Ramos (cell line): Measurements from ENCODE around the gene FIBIN.
"Not testable (repeated sequence)": the region's sequence is repeated elsewhere in the genome, so short reads cannot be mapped to it uniquely, and the experiment has no call there.

ENCODE experiments used
- in situ Hi-C: fragments of 300-500 bp; cut with MboI; formaldehyde crosslinking; loops from one replicate; pipeline ENCODE4 v1.14.3; 2022; ENCODE audit warnings: low sequenced_read_pairs; ENCODE audit not compliant: unreplicated experiment

Gene FIBIN

GRCh38 chr11:26993965-26994457 is at the start of gene FIBIN:
Gene FIBIN (plus strand): TSS chr11:26994112. CDS start chr11:26994527, 415 bp downstream.
- in situ Hi-C loops: no loop called here

DNA sequence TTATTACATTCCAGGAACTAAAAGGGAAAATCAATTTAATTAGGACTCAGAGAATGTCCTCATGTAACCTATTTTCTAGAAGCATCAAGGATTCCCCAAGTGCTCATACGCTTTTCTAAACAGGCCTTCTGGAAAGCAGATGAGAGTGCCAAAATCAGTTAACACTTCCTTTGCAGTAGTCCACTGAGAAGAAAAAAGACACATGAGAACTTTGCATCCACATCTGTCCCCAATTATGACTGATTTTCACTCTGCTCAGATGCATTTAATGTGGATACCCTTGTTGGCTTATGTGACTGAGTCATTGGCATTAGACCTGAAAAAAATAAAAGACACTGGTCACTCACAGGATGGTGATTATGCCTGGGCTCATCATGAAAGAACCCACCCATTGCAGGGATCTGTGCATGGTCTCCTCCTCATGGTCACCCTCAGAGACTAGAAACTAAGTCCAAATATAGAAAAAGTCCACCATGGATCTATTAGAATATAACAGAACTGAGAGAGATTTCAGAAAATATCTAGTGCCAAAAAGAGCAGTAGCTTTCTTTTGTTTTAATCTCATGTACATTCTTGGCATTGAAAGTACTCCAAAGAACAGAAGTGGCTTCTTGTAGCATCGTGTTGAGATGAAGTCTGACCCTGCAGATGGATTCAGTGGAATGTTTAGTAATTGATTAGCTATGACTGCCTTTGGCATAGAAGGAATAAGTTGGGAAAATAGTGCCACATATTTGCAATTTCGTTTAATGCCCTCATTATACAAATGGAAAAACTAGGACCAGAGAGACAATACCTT is 48.8 kb upstream of the FIBIN start:
- in situ Hi-C loops: no loop called here

DNA sequence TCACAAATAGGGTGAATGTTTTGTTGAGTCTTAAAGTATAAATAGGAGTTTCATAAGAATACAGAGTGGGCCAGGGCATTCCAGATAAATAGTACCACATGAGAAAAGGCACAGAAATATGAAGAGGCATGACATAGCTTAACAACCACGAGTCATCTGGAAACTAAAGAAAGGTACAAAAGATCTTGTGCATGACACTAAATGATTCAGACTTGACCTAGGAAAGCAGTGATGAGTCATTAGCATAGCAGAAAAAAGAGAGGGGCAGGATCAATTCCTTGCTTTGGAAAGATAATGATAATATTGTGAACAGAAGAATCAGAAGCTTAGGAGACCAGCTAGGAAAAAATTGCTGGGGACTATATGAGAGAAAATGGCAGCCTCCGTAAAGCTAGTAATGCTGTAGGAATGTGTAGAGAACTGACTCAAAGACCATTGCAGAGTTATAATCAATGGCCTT is 47.6 kb upstream of the FIBIN start:
- in situ Hi-C loops: no loop called here

DNA sequence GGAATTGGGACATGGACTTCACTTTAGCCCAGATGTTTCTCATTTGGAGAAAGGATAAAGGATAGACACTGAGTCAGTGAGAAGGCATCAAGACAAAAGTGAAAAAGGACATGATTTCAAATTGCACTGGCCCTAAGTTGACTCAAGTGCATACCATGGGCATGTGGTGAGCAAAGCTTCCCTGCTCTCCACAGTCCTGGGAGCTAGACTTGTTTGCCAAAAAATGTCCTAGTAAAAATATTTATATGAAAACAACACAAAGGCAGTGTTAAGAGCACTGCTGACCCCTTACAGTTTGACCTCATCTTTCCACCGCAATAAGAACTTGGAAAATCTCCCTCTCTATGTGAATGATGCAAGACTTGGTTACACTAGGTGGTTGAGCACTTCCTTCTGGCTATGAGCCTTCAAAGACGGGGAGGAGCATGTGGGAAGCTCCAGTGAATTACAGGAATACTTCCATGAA is 46.5 kb upstream of the FIBIN start:
- in situ Hi-C loops: no loop called here

GRCh38 chr11:26947904-26948639 is 45.8 kb upstream of the FIBIN start:
- in situ Hi-C loops: no loop called here

GRCh38 chr11:26948881-26949280 is 45.0 kb upstream of the FIBIN start:
- in situ Hi-C loops: no loop called here

- in situ Hi-C loops: no loop called here
Observed at GRCh38 chr11:26949846-26950245, 44.1 kb upstream of the FIBIN start.

DNA sequence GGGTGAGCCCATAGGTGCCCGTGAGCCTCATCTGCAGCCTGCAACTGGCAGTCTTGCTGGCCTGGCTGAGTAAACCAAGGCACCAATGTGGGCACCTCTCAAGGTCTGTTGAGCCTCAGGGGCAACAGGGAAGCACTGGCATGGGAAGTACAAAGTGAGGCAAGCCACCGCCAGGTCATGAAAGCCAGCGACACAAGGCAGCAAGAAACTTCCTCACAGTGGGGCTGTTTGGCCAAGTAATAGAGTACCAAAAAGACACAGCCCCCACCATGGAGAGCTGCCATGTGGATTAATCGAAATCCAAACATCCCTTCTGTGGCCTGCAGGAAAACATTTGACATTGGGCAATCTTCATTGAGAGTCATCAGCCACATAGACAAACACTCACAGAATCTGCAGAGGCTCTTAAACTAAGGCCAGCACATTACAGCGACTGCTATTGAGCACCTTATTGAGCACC is 43.6 kb upstream of the FIBIN start:
- in situ Hi-C loops: no loop called here

DNA sequence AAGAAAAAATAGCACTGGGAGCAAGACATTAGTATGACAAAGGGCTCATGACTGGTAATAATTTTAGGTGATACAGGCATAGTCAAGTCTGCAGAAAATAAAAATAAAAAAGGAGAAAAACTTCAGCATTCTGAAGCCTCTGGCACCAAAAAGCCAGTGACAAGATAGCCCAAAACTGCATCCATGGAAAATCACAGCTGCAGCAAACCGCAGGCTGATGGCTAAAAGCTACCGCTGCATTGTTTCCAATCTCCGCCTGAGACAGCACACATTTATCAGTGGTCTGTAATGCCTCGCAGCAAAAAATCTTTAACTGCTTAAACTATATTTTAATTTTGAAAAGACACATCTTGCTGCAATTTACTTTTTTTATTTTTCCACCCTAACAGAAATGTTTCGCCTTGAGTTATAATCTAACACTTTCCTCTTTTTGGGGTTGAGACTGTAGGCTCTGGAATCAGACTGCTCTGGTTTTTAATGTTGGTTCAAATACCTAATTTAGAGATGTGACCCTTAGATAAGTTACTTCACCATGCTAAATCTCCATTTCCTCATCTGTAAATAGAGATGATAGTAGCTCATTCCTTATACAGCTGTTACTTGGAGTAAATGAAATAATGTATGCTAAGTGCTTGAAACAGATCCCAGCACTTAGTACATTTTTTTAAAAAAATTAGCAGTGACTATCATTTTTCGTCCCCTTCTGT is 42.0 kb upstream of the FIBIN start:
- in situ Hi-C loops: no loop called here

DNA sequence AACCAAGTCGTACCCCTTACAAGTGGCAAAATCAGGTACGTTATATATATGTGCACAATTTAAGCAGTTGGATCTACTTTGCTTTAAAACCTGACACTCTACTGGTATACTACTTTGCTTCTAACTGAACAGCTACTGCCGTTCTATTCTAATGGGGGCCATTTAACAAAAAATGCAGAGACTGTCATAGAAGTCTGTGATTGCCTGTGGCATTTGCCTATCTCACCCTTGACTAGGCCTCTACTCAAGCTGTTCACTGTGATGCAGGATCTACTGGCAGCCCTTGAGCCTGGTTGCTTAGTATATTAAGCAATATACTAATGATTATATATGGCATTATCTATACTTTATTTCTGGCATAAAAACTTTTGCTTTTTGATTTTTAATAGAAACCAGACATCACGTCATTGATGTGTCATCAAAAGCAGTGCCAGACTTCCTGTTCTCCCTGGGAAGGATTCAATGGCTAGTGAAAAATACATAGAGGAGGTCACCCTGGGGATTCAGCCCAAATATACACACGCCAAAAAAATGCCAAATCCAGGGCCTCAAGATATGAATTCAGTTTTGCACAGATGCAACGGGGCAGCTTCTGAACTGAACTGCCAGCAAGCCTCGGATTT is 40.0 kb upstream of the FIBIN start:
- in situ Hi-C loops: no loop called here

DNA sequence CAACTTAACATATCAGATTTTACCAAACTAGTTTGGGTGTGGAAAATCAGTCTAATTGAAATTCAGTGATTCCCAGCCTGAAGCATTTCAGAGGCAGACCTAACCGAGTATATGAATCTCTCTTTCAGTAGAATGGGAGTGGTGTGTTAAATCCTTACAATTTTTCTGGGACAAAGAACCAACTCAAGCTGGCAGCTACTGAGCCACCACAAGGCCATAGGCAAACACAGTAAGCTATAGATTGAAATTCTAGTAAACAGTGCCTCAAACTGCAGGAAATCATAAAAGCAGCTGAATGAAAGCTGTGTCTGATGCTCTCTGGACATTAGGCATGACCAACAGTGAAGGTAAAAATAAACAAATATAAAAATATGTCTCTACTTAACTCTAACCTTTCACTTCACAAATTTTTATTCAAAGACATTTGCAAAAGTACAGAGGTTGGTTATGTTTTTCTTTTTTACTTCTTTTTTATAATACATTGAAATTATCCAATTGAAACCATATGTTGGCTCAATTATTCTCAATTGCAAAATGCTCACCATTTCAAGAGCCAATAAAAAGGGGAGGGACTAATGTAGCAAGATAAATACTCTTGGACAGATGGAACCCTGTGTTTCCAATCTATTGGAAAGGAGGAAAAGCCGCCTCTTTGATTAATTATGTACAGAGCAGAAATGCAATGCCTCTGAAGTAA is 35.8 kb upstream of the FIBIN start:
- in situ Hi-C loops: no loop called here

GRCh38 chr11:26958702-26959049 is 35.2 kb upstream of the FIBIN start:
- in situ Hi-C loops: no loop called here

GRCh38 chr11:26960281-26960680 is 33.6 kb upstream of the FIBIN start:
- in situ Hi-C loops: no loop called here

DNA sequence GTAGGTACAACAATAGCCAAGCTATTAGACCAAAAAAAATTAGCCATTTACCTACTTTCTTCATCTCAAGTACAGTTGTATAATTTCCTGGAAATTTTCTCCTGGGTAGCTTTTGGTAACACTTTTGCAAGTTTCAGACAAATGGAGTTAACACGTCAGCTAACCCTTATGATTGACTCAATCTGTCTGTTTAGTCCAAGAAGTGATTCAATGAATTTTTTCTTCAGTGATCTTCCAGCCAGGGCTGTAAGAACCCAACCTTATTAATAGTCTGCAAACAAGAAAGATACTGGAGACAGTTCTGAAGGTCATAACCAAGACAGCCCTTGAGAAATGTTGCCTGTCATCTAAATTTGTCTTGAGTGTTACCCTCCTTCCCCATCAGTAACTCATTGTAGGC is 30.1 kb upstream of the FIBIN start:
- in situ Hi-C loops: no loop called here

DNA sequence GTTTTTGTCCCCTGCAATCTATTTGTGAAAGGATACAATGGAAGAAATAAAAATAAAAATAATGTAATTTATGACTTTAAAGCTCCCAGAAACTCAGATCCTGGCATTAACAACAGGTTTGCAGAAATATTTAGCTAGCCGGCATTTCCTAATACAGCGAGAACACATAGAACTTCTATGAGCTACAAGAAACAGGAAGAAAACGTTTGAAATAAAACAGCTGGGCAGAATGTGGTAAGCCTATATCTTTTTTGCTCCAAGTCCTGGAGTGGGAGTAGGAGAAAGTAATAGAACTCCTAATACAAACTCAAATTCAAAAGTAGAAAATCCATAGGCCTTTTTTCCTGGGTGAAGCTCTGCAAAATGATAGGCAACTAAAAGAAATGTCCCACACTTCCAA is 29.6 kb upstream of the FIBIN start:
- in situ Hi-C loops: no loop called here

DNA sequence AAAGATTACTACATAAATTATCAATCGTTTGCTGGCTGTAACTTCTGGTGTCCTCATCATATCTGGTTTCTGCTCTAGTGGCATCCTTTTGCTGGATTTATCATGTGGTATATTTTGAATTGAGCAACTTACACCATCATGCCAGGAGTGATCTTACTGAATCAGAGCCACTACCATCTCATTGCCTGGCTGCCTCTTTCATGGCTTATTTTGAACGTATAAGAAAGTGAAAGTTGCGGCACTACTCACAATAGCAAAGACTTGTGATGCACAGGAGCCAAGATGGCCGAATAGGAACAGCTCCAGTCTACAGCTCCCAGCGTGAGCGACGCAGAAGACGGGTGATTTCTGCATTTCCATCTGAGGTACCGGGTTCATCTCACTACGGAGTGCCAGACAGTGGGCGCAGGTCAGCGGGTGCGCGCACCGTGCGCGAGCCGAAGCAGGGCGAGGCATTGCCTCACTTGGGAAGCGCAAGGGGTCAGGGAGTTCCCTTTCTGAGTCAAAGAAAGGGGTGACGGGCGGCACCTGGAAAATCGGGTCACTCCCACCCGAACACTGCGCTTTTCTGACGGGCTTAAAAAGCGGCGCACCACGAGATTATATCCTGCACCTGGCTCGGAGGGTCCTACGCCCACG is 28.9 kb upstream of the FIBIN start:
- in situ Hi-C loops: not testable (repeated sequence)

DNA sequence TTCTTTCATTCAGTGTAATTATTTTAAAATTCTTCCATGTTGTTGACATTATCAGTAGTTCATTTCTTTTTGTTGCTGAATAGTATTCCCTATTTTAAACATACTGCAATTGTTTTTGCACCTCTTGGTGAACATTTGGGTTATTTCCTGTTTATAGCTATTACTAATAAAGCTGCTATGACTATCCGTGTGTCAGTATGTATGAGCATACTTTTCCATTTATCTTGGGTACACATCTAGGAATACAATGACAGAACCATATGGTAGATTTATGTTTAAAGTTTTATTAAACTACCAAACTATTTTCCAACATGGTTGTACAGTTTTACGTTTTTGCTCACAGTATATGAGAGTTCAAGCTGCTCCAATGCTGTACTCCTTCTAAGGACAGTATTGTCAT is 22.0 kb upstream of the FIBIN start:
- in situ Hi-C loops: no loop called here

DNA sequence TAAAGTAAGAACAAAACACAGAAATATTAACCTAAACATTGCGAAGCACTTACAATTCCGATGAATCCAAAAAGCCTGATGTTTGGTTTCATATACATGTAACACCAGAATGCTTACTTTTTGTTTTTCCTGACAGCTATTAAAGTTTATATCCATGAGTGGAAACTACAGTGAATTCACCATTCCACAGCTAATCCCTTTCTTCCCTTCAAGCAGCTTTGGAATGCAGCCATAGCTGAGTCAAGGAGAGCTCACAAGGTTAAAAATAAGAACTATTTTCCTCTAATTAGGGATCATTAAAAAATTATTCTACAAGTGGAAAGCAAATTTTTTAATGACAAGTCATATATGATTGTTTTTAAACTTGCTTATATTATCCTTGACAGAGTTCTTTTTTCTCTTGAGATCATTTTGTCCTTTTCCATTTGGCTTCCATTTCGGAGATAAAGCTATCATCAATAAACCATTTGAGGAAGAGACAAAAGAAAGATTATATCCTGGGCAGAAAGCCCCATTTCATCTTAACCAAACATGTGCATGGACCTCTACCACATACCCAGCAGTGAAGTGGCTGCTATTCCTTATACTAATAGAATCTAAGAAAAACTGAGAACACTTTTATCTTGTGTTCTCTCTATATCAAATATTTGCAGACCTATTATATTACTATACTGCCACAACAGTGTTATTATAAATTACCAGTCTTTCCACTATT is 19.7 kb upstream of the FIBIN start:
- in situ Hi-C loops: no loop called here

DNA sequence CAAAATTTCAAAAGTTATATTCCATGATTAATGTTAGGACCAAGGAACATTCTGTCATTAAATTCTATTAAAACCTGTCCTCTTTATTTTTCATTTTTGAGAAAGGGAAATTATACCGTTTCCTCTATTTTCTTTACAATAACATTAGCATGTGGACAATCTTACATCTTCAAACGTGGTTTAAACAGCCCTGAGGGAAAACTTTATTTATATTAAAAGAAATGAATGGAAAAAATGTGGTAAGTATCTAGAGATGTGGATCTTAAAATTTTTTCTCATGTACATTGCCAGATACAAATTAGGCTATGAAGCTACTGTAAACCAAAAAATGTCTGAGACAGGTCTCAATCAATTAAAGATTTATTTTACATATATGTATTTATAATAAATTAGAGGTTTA is 18.9 kb upstream of the FIBIN start:
- in situ Hi-C loops: no loop called here
